Endothelial cell of hepatic sinusoid (primary cell): ENCODE data around the gene ICAM1.
"Not testable (repeated sequence)": the region's sequence is repeated elsewhere in the genome, so short reads cannot be mapped to it uniquely, and the experiment has no call there.

ENCODE experiments used
- in situ Hi-C: cut with HindIII; loops from 2 replicates; pipeline ENCODE4 v1.10.0; 2017; ENCODE audit warnings: low sequenced_read_pairs

Gene ICAM1, protein sequence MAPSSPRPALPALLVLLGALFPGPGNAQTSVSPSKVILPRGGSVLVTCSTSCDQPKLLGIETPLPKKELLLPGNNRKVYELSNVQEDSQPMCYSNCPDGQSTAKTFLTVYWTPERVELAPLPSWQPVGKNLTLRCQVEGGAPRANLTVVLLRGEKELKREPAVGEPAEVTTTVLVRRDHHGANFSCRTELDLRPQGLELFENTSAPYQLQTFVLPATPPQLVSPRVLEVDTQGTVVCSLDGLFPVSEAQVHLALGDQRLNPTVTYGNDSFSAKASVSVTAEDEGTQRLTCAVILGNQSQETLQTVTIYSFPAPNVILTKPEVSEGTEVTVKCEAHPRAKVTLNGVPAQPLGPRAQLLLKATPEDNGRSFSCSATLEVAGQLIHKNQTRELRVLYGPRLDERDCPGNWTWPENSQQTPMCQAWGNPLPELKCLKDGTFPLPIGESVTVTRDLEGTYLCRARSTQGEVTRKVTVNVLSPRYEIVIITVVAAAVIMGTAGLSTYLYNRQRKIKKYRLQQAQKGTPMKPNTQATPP

DNA sequence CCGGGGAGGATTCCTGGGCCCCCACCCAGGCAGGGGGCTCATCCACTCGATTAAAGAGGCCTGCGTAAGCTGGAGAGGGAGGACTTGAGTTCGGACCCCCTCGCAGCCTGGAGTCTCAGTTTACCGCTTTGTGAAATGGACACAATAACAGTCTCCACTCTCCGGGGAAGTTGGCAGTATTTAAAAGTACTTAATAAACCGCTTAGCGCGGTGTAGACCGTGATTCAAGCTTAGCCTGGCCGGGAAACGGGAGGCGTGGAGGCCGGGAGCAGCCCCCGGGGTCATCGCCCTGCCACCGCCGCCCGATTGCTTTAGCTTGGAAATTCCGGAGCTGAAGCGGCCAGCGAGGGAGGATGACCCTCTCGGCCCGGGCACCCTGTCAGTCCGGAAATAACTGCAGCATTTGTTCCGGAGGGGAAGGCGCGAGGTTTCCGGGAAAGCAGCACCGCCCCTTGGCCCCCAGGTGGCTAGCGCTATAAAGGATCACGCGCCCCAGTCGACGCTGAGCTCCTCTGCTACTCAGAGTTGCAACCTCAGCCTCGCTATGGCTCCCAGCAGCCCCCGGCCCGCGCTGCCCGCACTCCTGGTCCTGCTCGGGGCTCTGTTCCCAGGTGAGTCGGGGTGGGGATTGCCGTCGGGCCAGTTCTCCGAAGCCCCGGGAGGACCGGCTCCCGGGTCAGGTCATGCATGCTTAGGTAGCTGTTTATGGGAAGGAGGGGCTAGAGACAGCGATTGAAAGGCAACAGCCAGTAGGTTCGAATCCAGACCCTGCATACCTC lies at the start of gene ICAM1:
ICAM1 (plus strand) TSS at position 505 of the 779 bp plus-strand sequence; CDS start at position 545, 40 bp downstream.
- in situ Hi-C loops: no loop called here

DNA sequence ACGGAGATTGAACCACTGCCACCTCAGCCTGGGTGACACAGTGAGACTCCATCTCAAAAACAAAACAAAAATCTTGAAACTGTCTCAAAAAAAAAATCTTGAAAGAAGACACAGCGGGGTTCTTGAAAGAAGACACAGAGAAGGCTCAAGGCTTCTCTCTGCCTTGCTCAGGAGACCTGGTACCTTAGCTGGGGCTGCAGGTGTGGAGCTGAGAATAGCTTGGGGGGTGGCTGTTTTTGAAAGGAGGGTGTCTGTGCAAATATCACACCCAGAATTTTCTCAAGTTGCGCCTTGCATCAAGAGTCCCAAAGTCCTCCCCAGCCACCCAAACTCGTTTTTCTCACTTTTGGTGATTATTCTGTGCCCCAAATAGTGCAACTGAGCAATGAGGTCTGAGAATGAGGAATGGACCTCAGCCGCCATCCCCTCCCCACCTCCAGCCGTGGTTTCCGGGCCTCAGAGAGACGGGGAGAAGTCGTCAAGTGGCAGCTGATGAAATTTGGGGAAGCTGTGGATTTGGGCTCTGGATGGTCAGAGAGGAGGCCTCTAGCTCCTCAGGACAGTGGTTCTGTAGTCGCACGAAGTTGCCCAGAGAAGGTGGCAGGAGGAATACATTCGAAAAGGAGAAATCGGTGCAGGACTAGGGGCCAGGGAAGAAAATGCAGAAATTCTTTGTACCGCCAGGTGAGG lies 48.6 kb upstream of the ICAM1 start:
- in situ Hi-C loops: no loop called here

DNA sequence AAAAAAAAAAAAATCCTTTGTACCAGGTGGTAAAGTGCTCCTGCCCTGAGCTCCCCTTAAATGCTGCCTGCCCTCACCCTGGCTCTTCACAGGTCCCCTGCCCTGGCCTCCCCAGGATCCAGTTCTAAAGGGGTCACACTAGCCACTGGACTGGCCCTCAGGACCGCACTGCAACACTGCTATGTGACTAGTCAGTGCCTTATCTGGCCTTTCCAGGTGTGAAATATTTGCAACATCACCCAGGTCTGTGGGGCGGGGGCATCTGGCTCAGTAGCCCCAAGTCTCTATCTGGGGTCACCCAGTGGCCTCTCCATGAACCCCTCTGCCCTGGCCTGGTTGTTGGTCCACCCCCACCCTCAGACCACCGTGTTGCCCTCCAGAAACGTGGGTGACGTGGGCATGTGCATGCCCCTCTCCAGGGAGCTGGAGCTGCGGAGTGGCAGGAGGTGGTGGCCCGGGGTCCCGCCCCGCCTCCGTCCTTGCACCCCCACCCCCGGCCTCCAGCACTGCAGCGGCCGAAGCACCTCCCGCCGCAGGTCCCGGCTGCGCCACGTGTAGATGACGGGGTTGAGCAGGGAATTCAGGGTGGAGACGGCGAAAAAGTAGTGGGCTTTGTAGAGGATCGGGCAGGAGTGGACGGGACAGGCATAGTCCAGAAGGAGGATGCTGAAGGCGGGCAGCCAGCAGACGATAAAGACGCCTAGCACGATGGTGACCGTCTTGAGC lies 47.3 kb upstream of the ICAM1 start:
- in situ Hi-C loops: no loop called here

DNA sequence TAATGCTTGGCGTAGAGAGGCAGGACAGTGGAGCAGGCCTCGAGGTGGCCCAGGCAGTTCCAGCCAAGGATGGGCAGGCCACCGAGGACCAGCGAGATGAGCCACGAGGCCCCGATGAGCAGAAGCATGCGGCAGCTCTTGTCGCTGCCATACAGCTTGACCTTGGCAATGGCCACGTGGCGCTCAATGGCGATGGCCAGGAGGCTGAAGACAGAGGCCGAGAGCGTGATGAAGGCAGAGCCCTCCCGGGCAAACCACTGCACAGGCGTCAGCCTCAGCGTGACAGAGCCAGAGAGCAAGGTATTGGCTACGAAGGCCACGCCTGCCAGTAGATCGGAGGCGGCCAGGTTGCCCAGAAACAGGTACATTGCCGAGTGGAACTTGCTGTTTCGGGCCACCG lies 46.6 kb upstream of the ICAM1 start:
- in situ Hi-C loops: no loop called here

DNA sequence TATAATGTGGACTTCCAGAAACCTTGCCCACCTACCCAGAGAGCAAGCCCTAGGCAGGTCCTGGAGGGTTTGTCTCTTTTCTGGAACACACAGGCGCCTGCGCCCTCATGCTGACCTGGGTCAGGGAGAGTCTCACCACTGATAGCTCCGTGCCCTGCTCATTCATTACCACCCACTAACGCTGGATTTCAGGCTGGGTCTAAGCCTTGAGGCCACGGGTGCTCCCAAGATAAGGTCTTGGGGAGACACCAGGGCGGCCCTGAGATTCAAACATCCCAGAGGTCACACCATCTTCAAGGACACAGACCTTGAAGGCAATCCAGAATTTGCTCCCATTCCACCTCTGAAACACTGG lies 44.9 kb upstream of the ICAM1 start:
- in situ Hi-C loops: no loop called here

DNA sequence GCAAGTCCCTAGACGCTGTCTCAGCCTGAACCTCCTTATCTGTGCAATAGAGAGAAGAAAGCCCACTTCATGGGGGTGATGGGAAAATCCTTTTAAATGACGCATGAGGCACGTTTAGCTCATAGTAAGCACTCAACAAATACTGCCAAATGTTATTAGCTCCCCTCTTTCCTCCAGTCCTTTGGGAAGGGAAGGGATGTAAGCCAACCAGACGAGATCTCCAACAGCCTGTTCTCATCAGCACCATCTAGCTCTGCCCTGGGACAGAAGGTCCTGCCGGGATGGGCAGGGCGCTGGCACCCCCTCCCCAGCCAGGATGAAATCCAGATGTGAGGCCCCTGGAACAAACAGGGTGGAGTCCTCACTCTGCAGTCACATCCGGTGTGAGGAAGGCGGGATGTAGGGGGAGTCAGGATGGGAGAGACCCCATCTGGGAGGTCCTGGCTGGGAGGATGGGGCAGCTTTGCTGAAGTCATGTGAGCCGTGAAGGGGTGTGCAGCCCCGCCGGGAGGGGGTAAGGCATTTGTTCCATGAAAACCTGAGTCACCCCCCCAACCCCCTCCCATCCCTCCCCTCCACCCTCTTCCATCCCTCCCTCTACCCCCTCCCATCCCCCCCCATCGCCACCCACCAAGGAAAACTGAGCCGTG lies 44.4 kb upstream of the ICAM1 start:
- in situ Hi-C loops: no loop called here

DNA sequence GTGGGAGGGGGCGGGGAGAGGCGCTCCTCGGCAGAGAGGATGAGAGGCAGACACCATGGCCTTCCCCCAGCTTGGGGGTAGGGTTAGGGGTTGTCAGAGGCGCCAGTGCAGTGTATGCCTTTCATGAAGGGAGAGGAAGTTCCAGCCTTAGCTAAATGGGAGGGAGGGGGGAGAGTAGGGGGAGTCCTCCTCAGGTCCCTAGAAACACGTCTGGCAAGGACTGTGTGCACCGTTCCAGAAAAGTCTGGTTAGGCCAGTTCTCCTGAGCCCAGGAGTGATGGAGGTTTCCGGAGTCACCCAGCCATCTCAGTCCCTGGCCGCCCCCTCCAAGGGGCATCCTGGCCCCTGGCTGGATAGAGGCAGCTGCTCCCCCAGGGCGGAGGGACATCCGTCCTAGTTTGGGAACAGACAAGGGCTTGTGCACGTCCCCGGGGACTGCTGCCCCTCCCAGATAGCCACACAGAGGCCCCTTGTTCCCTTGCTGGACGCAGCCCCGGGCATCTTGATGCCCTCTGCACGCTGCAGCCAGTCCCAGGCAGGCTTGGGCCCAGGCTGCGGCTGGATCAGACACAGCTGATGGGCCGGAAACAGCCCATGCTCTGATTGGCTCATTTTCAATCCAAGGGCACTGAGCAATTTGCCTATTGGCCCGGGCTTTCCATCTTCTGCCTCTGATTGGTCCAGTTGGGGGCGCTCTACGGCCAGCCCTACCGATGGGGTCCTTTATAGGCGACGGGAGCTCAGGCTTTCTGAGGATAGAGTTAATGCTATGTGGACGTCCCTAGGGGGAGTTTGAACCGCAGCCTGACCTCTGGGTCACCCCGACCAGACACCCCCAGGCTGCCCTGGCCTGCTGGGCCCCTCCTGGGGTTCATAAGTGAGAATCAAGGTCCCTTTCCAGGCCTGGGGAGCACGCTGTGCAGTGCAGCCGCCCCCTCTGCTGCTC lies 43.6 kb upstream of the ICAM1 start:
- in situ Hi-C loops: no loop called here

DNA sequence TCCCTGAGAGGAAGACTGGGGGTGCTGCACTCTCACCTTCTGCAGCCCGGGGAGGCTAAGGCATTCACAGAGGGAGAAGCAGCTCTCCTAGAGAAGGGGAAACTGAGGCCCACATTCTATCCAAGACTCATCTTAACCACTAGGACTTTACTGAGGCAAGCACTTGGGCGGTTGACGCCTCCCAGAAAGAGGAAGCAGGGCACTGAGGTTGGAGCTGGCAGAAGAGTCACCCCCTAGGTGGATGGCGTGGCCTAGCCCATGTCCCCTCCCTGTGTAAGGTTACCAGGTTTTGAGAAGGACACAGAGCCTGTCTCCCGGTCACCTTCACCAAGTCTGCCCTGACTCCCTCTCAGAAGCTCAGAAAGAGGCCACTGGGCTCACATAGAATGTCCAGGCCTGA lies 42.5 kb upstream of the ICAM1 start:
- in situ Hi-C loops: no loop called here

DNA sequence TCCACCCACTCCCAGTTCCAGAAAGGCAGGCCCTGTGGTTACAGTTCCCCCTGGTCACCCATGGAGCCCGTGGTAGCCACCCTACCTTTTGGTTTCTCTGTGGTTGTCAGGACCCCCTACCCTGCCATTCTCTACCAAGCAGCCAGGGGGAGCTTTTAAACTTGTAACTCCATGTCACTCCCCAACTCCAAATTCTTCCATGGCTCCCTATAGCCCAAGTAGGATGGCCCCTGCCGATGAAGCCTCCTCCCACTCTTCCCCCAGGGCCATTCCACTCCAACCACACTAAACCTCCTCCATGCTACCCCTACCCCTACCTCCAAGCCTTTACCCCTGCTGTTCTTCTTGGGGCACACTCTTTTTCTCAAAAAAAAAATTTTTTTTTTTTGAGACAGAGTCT lies 42.0 kb upstream of the ICAM1 start:
- in situ Hi-C loops: no loop called here

DNA sequence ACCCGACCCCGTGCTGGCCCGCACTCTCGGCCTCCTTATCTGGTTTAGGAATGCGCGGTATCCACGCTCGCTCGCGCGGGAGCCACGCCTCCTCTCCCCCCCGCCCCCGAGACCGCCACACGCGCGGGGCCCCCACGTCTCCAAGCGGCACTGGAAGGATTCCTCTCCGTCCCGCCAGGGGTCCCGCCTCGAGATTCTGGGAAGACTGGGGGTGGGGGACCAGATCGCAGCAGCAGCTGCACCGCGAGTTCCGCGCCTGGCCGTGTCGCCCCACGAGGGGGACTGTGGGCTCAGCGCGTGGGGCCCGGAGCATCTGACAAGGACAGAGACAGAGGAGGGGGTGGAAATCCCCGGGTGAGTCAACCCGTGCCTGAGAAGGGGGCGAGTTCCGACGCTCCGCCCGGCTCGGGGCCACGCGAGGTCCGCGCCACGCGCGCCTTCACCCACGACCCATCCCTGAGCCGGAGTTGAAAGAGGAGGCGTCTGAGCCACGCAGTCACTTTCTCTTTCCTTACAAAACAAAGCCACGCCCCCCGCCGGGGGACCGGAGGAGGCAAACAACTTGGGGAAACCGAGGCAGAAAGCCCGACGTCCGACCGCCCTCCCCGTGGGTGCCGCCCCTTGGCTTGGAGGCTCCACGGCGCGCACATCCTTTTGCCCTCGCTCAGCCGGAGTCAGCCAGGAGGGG lies 40.6 kb upstream of the ICAM1 start:
- in situ Hi-C loops: no loop called here

DNA sequence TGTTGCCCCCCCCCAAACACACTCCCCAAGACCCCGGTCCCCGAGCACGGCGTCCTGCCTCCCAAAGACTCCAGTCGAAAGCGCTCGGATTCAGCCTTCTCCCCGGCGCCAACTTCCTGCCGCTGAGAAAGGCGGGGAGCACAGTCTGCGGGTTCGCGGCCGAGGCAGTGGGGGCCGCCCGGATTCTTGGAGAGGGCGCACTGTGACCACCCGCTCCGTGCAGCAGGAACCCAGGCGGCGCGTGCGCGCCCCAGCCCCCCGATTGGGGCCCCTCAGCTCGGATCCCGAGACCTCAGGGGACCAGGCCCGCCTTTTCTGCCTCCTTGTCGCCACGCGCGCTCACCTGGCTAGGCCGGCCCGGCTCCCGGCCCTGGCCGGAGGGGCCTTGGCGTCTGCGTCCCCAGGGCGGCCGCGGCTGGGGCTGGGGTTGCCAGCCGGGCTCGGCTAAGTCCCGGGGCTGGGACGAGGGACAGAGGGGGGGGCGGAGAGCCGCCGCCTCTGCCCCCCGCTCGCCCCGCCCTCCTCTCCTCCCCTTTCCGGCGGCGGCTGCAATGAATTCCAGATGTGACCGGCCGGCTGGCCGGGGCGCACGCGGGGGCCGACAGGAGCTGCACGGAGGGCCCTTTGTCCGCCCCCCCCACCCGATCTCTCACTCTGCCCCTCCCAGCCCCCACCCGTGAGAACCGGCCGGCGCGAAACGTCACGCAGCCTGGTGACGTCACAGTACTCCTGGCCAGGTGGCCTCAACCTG lies 39.9 kb upstream of the ICAM1 start, which contains the start of gene S1PR2:
S1PR2 (minus strand) TSS at position 471 of the 751 bp plus-strand sequence. CDS start 6,426 bp downstream, outside the sequence.
- in situ Hi-C loops: no loop called here

DNA sequence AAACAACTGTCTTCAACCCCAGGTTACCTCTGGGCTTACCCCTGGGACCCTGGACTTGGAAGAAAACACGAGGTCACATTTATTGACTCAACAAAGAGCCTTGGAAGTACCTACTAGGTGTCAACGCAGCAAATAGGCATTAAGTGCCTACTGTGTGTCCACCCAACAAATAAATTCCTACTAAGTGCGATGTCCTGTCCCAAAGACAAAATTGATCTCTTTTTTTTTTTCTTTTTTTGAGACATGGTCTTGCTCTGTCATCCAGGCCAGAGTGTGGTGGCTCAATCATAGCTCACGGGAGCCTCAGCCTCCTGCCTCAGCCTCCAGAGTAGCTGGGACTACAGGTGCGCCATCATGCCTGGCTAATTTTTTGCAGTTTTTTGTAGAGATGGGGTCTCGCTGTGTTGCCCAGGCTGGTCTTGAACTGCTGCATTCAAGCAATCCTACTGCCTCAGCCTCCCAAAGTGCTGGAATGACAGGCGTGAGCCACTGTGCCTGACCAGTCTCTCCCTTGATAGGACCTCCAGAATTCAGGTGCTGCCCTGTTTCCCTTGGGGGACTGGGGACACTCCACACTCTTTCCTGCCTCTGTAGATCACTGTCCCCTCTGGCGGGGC lies 39.2 kb upstream of the ICAM1 start:
- in situ Hi-C loops: no loop called here

DNA sequence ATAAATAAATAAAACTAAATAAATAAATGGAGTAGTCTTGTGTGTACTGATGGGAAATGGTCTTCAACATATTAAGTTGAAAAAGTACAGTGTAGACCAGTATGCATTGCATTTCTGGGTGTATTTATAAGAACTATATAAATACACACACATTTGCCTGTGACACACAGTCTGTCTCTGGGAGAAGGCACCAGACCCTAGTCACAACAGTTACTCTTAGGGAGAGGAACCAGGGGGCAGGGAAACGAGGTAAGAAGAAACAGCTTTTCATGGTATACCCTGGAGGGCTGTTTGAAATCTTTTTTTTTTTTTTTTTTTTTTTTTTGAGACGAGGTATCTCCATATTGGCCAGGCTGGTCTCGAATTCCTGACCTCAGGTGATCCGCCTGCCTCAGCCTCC lies 37.0 kb upstream of the ICAM1 start:
- in situ Hi-C loops: no loop called here

DNA sequence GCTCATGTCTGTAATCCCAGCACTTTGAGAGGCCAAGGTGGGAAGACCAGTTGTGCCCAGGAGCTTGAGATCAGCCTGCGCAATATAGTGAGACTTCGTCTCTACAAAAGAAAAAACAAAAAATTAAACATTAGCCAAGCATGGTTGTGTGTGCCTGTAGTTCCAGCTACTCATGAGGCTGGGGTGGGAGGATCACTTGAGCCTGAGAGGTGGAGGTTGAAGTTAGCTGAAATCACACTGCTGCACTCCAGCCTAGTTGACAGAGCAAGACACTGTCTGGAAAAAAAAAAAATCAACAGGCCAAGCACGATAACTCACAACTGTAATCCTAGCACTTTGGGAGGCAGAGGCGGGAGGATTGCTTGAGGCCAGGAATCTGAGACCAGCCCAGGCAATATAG lies 35.9 kb upstream of the ICAM1 start:
- in situ Hi-C loops: no loop called here

DNA sequence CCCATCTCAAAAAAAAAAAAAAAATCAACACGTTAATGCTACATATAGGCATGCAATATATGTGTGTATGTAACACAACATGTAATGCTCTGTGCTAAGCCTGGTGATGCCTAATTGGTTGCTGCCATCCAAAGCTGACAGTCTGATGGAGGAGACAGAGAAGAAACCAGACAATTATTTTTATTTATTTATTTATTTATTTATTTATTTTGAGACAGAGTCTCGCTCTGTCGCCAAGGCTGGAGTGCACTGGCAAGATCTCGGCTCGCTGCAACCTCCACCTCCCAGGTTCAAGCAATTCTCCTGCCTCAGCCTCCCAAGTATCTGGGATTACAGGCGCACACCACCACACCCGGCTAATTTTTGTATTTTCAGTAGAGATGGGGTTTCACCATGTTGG lies 35.5 kb upstream of the ICAM1 start:
- in situ Hi-C loops: not testable (repeated sequence)

DNA sequence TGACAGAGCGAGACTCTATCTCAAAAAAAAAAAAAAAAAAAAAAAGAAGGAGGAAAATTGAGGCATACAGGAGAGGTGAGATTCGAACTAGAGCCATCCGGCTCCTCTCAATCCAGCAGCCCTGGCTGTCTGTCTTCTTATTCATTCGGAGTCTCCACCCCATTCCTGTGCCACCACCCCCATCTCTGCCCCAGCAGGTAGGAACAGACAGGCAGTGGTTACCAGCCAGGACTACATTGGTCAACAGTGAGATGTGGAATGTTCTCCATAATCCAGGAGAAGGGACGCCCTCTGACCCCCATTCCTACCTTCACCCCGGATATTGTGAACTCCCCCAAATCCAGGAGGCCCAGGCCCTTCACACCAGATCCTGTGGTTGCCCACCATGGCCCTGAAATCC lies 33.2 kb upstream of the ICAM1 start:
- in situ Hi-C loops: no loop called here

DNA sequence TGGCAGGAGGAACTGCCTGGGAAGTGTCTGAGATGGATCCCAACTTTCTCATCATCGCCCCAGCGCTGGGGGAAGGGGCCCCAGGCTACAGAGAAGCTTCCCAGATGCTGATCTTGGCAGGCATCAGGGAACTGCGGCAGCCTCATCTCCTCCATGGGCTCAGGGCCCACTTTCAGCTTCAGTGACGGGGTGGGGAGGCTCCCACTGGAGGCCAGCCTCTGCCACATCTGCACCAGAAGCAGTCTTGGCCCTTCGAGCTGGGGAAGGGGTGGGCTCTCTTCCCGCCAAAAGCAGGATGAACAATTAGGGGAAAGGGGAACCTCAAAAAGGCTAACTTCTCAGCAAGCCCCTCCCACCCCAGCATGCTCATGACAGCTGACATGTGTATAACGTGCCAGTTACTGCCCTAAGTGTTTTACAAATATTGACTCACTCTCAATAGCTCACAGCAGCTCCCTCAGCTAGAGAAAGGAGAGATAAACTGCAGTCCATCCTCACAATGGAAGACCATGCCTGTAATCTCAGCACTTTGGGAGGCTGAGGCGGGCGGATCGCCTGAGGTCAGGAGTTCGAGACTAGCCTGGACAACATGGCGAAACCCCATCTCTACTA lies 32.6 kb upstream of the ICAM1 start:
- in situ Hi-C loops: no loop called here
